Measurements from ENCODE around the gene SP5. TPM values are rescaled to one million over a fixed set of nuclear protein-coding genes. Genes with fewer than 3 reads are reported as not detected.
"Not testable (repeated sequence)": the region's sequence is repeated elsewhere in the genome, so short reads cannot be mapped to it uniquely, and the experiment has no call there.

Gene SP5
- polyA plus RNA-seq, 3 donors = 0.40 to 1.1 (median 0.69) TPM

DNA sequence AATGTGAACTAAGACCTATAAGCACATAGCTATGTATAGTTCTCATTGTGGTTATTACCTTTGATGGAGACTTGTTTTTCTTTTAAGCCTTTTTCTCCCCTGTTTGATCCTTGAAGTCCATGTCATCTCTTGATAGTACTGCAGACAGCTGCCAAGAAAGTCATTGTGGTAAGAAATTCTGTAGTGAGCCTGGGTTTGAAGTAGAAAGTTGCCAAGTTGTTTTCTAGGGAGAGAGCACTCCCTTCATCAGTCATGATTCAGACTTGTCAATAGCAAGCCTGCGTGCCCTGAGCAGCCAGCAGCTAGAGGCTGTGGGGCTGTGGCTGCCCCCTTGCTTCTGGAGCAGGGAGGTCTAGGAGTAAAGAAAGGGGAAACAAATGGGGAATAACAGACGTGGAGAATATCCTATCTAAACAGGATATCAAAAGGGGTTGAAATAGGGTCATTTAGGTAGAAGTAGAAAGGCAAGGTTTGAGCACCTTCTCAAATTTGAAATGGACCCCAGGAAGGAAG, 8.4 kb downstream of the SP5 start:
- DNase-seq (ENCODE audit: extremely low read depth in 1 of 11, low read depth in 9 of 11, low spot score in 4 of 11) = no peak

- no peak for DNase-seq (ENCODE audit: extremely low read depth in 1 of 11, low read depth in 9 of 11, low spot score in 4 of 11)
Observed at GRCh38 chr2:170733798-170734600, 18.9 kb downstream of the SP5 start.

GRCh38 chr2:170734601-170735000, 19.5 kb downstream of the SP5 start:
- not testable (repeated sequence) for DNase-seq (ENCODE audit: extremely low read depth in 1 of 11, low read depth in 9 of 11, low spot score in 4 of 11)

DNA sequence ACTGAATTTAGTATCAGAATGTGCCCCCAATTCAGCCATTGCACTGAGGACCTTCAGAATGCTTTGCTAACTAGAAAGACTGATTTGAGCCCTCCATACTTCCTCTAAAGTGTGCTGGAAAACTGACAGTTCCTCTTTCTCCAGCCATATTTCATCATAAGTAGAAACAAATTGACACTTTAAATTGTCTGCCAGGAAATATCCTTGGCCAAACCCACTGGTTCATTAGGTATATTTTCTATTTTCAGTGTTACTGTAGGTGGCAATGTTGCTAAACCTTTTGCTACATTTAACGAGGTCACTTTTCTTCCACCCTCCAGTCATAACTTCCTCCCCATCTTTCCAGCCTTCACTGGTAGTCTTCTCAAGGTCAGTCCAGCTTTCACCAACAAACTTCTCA, 21.5 kb downstream of the SP5 start:
- no peak for DNase-seq (ENCODE audit: extremely low read depth in 1 of 11, low read depth in 9 of 11, low spot score in 4 of 11)

DNA sequence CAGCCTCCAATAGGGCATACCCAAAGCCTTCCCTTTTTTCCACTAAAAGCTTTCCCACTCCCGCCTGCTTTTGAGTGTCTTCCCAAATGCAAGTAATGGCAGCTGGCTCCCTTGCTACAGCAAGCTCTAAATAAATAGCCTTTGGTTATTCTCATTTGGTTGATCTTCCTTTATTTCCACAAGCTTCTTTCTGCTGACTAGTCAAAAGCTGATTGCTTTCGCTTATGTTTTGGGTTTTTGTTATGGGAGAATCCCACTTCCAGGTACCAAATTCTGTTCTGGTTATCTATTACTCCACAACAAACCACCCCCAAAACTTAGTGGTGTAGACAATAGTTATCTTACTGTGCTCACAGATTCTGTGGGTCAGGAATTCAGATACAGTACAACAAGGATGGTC, 22.3 kb downstream of the SP5 start:
- DNase-seq (ENCODE audit: extremely low read depth in 1 of 11, low read depth in 9 of 11, low spot score in 4 of 11) = no peak

DNA sequence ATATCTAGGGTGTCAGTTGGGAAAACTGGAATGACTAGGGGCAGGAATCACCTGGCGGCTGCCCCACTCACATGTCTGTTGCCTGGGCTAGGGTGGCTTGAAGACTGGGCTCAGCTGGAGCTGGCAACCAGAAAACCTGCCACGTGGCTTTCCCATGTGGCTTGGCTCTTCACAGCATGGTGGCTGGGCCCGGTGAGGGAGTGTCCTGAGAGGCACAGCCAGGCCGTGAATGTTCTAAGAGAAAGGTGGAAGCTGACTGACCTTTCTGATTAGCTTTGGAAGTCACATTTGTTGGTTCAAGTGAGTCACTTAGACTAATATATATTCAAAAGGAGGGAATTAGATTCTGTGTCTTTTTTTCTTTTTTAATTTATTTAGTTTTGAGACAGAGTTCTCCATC, 22.7 kb downstream of the SP5 start:
- no peak for DNase-seq (ENCODE audit: extremely low read depth in 1 of 11, low read depth in 9 of 11, low spot score in 4 of 11)

DNA sequence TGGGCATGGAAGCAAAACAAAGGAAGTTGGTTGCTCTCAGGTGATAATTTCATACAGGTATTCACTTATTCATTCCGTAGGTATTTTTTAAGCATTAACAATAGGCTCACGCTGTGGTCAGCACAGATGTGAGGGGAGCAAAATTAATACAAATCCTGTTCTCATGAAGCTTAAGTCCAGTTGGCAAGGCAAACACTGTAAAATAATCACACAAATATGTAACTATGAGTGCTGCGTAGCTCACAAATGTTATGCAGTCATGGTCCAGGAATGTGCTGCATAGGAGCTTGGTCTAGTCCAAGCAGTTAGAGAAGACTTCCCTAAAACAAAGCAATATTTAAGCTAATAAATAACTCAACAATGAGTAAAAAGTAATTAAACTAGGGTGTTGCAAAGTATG, 23.9 kb downstream of the SP5 start:
- no peak for DNase-seq (ENCODE audit: extremely low read depth in 1 of 11, low read depth in 9 of 11, low spot score in 4 of 11)

DNA sequence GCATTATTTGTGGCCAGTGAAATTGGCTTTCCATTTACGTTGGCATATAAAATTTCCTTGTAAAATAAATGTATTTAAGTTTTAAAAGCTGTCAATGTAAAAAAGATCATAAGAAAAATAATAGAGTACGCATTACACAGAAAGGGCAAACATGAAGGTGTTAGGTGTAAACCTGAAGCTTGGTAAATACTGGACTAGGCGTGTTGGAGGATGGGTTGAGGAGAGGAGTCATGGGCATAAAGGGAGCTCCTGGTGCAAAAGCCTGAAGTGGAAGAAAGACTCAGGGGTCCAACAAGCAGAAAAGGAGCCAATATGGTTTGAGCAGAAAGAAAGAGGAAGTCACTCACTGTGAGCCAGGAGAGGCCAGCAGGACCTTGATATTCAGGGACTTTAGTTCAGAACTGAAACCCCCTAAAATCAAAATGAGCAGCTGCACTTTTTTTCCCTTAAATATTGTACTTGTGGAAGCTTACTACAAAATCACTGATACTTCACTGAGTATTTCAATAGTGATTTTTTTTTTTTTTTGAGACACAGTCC, 24.4 kb downstream of the SP5 start:
- DNase-seq (ENCODE audit: extremely low read depth in 1 of 11, low read depth in 9 of 11, low spot score in 4 of 11) = no peak

GRCh38 chr2:170740660-170741059, 25.5 kb downstream of the SP5 start:
- DNase-seq (ENCODE audit: extremely low read depth in 1 of 11, low read depth in 9 of 11, low spot score in 4 of 11) = no peak

DNA sequence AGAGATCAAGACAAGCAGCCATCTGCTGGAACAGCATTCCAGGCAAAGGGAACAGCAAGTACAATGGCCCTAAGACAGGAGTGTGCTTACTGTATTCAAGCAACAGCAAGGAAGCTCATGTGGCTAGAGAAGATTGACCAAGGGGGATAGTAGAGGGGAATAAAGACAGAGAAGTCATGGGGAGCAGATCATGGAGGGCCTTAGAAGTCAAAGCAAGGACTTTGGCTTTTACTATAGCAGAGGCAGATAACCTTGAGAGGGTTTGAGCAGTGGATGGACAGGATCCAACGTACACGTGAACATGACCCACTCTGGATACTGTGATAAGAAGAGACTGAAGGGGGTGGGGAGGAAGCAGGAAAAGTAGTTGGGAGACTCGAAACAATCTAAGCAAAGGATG, 26.9 kb downstream of the SP5 start:
- no peak for DNase-seq (ENCODE audit: extremely low read depth in 1 of 11, low read depth in 9 of 11, low spot score in 4 of 11)

DNA sequence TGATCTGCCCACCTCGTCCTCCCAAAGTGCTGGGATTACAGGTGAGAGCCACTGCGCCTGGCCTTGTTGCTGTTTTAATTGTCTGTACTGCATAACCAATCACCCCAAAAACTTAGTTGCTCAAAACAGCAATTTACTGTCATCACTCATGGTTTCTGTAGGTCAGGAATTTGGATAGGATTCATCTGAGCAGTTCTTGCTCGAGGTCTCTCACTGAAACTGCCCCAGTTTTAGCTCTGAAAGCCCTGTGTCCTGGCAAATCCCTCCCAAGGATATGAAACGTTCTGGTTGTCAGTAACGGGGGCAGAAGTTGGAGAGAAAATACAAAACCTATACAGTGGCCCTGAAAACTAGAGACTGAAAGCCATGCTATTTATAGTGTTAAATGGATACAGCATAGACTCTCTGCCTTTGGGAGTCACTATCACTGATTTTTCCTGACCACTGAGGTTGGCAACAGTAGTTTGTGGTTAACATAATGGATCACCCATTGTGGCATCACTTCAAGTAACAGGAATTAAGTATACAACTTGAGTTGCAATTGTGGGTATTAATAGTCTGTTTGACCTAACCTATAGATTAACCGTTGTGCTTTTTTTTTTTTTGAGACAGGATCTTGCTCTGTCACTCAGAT, 27.9 kb downstream of the SP5 start:
- no peak for DNase-seq (ENCODE audit: extremely low read depth in 1 of 11, low read depth in 9 of 11, low spot score in 4 of 11)

DNA sequence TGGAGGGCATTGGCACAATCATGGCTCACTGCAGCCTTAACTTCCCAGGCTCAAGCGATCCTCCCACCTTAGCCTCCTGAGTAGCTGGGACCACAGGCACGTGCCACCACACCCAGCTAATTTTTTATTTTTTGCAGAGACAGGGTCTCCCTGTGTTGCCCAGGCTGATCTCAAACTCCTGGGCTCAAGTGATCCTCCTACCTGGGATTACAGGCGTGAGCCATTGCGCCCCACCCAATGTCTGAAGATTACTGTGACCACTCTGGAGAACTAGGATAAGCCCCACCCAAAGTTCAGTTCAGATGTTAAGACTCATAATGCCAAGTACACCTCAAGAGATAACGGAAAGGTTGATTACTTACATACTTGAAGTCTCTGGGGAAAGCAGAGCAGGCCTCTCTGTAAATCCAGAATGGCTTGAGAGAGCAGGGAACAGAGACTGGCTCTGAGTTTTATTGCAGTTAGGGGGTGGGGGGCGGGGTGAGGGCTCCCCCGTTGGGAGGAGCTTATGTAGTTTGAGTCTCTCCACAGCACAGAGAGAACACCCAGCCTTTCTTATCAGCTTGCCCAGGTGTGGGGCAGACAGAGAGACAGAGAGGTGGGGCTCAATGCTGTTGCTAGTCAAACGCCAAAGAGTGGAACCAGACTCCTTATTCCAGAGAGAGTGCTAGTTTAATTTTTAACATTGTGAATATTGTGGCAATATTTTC, 28.5 kb downstream of the SP5 start:
- DNase-seq (ENCODE audit: extremely low read depth in 1 of 11, low read depth in 9 of 11, low spot score in 4 of 11) = no peak

DNA sequence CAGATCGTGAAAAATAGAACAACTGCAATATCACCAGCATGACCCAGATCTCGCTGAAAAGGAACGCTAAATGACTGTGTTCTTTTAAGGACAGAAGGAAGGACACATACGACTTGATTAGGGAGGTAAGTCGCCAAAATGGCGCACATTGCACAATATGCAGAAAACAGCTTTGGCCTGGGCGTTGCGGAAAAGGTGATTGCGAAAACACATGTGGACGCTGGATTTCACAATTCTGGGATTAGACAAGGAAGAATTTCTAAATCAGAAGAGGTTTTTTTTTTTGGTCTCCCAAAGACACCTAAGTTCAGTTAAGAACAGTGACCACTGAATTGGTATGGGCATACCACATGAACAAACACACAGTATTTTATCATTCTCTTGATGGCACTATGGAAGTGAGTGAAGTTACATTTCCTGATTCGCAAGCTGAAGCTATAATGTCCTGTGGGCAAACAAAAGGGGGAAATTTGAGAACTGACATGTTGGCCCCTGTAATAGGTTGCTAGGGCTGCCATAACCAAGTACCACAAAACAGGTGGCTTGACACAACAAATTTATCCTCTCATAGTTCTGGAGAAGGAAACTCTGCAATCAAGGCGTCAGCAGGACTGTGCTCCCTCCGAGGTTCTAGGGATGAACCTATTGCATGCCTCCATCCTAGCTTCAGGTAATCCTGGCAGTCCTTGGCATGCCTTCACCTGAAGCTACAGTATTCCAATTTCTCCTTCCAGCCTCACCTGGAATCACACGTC, 29.3 kb downstream of the SP5 start:
- DNase-seq (ENCODE audit: extremely low read depth in 1 of 11, low read depth in 9 of 11, low spot score in 4 of 11) = no peak

DNA sequence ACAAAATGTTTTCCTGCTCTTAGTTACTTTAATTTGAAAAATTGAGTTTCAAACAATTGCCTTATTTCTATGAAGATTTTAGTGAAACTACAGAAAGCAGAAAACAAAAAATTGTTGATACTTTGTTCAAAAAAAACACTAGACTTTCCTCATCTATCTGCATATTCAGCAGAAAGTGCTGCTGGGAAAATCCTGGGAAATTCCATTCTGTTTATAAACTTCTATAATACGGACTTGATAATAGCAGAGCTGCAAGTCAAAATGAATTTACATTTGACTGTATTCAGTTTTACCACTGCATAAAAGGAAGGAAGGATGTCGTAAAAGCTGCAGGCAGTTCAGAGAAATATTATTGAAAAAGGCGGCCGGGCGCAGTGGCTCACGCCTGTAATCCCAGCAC, 30.2 kb downstream of the SP5 start:
- DNase-seq (ENCODE audit: extremely low read depth in 1 of 11, low read depth in 9 of 11, low spot score in 4 of 11) = no peak

DNA sequence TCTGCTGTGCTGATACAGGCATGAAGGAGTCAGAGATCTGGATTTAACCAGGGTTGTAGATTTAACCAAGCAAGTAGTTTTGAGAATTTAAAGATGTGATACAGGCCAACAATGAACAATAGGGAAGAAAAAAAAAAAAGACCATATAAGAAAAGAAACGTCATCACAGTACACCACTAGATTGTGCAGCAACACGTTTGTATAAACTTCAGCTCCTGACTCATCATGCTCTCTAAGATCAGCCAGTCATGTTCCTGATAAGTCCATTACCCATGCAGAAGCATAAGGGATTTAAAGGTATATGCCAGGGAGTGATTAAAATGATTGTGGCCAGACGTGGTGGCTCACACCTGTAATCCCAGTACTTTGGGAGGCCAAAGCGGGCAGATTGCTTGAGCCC, 32.8 kb downstream of the SP5 start:
- no peak for DNase-seq (ENCODE audit: extremely low read depth in 1 of 11, low read depth in 9 of 11, low spot score in 4 of 11)

DNA sequence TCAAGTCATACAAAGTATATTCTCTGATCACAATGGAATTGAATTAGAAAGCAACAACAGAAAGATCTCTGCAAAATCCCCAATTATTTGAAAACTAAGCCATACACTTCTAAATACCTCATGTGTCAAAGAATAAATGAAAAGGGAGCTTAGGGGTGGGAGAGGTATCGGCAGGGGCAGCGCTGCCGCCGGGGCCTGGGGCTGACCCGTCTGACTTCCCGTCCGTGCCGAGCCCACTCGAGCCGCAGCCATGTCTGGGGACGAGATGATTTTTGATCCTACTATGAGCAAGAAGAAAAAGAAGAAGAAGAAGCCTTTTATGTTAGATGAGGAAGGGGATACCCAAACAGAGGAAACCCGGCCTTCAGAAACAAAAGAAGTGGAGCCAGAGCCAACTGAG, 36.4 kb downstream of the SP5 start:
- not testable (repeated sequence) for DNase-seq (ENCODE audit: extremely low read depth in 1 of 11, low read depth in 9 of 11, low spot score in 4 of 11)

DNA sequence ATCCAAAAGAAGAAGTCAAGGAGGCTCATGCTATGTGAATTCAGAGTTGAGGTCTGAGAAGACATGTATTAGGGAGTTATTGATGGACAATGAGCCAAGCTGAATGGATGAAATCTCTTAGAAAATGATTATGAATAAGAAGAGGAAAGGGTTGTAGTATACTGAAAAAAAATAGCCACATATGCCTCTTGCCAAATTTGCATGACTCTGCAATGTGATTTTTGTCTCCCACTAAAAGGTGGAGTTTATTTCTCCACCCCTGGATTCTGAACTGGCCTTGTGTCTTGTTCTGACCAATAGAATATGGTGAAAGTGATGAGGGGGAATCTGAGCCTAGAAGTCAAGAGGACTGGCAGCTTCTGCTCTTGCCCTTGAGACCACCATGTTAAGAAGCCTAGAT, 46.4 kb downstream of the SP5 start:
- DNase-seq (ENCODE audit: extremely low read depth in 1 of 11, low read depth in 9 of 11, low spot score in 4 of 11) = no peak

DNA sequence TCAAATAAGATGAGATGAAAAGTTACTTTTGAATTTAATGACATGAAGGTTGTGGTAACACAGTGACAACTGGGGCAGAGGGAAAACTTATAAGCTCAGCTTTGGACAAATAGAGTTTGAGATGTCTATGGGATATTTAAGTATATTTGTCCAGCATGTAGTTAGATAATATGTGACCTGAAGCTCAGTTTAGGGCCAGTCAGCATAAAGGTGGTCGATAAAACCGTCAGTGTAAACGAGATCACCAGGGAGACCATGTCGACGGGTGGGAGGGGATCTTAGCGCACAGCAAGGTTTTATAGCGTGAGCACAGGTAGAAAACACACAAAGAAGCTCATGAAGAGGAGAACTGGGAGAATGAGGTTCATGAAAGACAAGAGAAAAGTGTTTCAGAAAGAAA, 47.6 kb downstream of the SP5 start:
- no peak for DNase-seq (ENCODE audit: extremely low read depth in 1 of 11, low read depth in 9 of 11, low spot score in 4 of 11)

GRCh38 chr2:170763232-170763631, 48.1 kb downstream of the SP5 start:
- no peak for DNase-seq (ENCODE audit: extremely low read depth in 1 of 11, low read depth in 9 of 11, low spot score in 4 of 11)

Measured in renal cortex interstitium (tissue), 11 donors.